ENCODE data around the gene NUDT21. TPM values are rescaled to one million over a fixed set of nuclear protein-coding genes. Genes with fewer than 3 reads are reported as not detected.

NUDT21 gene
- total and polyA plus RNA-seq, 3 experiments from 2014 or later, result 77.2 to 359 (median 334) TPM

DNA sequence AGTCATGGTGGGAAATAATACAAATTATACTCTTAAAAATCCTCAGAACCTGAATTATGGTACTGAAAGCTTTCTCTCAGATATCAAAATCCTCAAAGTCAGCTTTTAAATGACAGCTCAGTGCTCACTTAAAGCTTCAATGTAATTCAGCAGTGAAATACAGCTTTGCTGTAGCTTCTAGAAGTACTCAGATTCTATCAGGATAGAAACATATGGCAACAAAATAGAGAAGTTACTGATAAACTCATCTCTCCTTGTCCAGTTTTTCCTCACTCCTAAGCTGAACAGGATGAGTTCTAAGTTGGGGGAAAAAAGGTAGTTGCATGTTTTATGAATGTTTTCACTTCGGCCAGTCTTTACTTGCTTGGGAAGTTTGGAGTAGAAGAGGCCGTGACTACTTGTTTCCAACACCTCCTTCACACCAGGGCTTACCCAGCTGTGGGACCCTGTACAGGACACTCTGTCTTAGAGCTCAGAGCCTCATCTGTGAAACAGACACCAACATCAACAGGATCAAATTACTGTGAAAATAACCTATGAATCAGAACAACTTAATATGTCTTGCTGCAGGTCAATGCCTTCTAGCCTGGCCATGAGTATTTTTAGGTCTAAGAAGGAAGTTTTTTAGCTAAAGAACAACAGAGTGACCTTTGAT, 30.5 kb upstream of the NUDT21 start:
- CTCF ChIA-PET, result interaction anchor here (1.0 kb wide), 1 partner anchor 235 kb away, joined by 3 read pairs; no protein-coding TSS in a partner anchor
- POLR2A ChIA-PET, result no interaction called here

DNA sequence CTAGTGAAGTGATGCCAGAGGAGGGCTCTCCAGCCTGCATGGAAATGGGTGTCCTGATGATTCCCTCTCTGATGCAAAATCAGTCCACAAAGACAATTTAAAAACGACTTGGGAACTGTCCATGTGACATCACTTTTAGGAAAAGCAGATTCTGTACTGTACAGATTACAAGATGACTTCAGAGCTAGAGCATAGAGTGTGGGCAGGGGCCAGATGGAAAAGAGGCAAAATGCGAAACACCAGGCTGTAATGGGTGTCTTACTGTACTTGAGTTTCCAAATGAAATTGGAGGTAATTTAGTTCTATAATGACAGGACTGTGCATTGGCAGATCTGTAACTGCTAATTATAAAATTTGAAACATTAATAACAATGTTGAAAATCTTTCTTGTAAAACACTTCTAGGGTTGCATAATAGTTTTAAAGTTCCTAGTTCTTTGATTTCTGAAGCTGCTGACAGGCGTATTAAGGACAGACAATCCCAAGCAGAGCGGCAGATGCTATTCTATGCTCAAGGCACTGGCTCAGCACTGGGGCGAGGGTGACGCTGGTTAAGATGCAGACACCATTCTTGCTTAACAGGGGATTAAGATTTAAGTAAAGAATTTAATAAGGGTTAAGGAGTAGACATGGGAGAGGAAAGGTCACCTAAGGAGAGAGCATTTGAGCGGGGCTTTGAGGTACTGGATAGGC, 29.8 kb upstream of the NUDT21 start:
- no peaks in the 10 kb centered on the region for H3K9me3 ChIP-seq (ENCODE audit: low read length)
- no peak overlapping the region for H3K4me3 ChIP-seq (ENCODE audit: low read length)
- H3K36me3 Mint-ChIP-seq, result peaks cover 4 to 84% (median 24%) of the 10 kb centered on the region in 3 donors
- peak overlapping the region in 4 of 8 donors; percentile 5 to 93 (median 38) for H3K27ac Mint-ChIP-seq
- H3K27me3 ChIP-seq (ENCODE audit: insufficient read depth, low read length, poor library complexity, severe bottlenecking), result no peaks in the 10 kb centered on the region
- H3K27ac ChIP-seq (ENCODE audit: low read depth, low read length), result no peak overlapping the region
- POLR2A ChIA-PET, result no interaction called here
- H3K9me3 Mint-ChIP-seq, result no peaks in the 10 kb centered on the region
- CTCF ChIA-PET, result interaction anchor here (1.0 kb wide), 1 partner anchor 236 kb away, joined by 3 read pairs; no protein-coding TSS in a partner anchor
- H3K4me1 ChIP-seq (ENCODE audit: insufficient read depth, low read length), result no peaks in the 10 kb centered on the region
- H3K36me3 ChIP-seq (ENCODE audit: insufficient read depth, low read length), result peaks cover 30% of the 10 kb centered on the region
- H3K4me1 Mint-ChIP-seq, result peaks cover 3 to 8% (median 7%) of the 10 kb centered on the region in 3 donors
- DNase-seq, result no peak
- H3K27me3 Mint-ChIP-seq, result no peaks in the 10 kb centered on the region
- H3K4me3 Mint-ChIP-seq, result no peak overlapping the region

More for the DNA sequence above, 30.5 kb upstream of the NUDT21 start:
- no peak for DNase-seq
- H3K4me1 Mint-ChIP-seq, result peaks cover 3 to 8% (median 7%) of the 10 kb centered on the region in 3 donors
- peak overlapping the region; percentile 12 for H3K27ac ChIP-seq (ENCODE audit: low read depth, low read length)
- H3K4me1 ChIP-seq (ENCODE audit: insufficient read depth, low read length), result no peaks in the 10 kb centered on the region
- no peaks in the 10 kb centered on the region for H3K27me3 Mint-ChIP-seq
- H3K4me3 Mint-ChIP-seq, result no peak overlapping the region
- no peaks in the 10 kb centered on the region for H3K27me3 ChIP-seq (ENCODE audit: insufficient read depth, low read length, poor library complexity, severe bottlenecking)
- H3K36me3 ChIP-seq (ENCODE audit: insufficient read depth, low read length), result peaks cover 29% of the 10 kb centered on the region
- no peak overlapping the region for H3K4me3 ChIP-seq (ENCODE audit: low read length)
- H3K9me3 ChIP-seq (ENCODE audit: low read length), result no peaks in the 10 kb centered on the region
- no peaks in the 10 kb centered on the region for H3K9me3 Mint-ChIP-seq
- peak overlapping the region in 3 of 8 donors; percentile 15 to 93 (median 77) for H3K27ac Mint-ChIP-seq
- H3K36me3 Mint-ChIP-seq, result peaks cover 4 to 81% (median 23%) of the 10 kb centered on the region in 3 donors

DNA sequence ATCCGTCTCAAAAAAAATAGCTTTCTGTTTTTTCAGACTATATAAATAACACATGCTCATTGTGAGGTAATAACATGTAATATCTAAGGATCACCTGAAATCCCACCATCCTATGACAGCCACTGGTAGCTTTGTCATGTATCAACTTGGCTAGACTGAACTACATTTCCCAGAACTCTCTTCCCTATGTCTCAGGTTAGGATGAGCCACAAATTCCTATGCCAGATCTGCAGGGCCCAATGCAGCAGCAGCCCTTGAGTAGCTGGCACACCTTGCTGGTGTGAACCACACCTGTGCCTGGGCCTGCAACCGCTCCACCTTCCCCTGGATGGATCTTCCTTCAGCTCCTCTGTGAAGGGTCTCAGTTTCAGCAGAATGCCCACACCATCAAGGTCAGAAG, 28.3 kb upstream of the NUDT21 start:
- Mint-ChIP-seq H3K4me1 (peaks cover 4 to 8% (median 7%) of the 10 kb centered on the region in 3 donors), H3K27me3 (no peaks in the 10 kb centered on the region), H3K9me3 (no peaks in the 10 kb centered on the region), H3K36me3 (peaks cover 0 to 84% (median 22%) of the 10 kb centered on the region in 3 donors), H3K4me3 (no peak overlapping the region), H3K27ac (peak overlapping the region in 6 of 8 donors; percentile 11 to 77 (median 46))
- DNase-seq, result no peak
- H3K27me3 ChIP-seq (ENCODE audit: insufficient read depth, low read length, poor library complexity, severe bottlenecking), result no peaks in the 10 kb centered on the region
- no peak overlapping the region for H3K27ac ChIP-seq (ENCODE audit: low read depth, low read length)
- CTCF ChIA-PET, result no interaction called here
- peaks cover 39% of the 10 kb centered on the region for H3K36me3 ChIP-seq (ENCODE audit: insufficient read depth, low read length)
- no peak overlapping the region for H3K4me3 ChIP-seq (ENCODE audit: low read length)
- POLR2A ChIA-PET, result no interaction called here
- no peaks in the 10 kb centered on the region for H3K9me3 ChIP-seq (ENCODE audit: low read length)
- H3K4me1 ChIP-seq (ENCODE audit: insufficient read depth, low read length), result no peaks in the 10 kb centered on the region

DNA sequence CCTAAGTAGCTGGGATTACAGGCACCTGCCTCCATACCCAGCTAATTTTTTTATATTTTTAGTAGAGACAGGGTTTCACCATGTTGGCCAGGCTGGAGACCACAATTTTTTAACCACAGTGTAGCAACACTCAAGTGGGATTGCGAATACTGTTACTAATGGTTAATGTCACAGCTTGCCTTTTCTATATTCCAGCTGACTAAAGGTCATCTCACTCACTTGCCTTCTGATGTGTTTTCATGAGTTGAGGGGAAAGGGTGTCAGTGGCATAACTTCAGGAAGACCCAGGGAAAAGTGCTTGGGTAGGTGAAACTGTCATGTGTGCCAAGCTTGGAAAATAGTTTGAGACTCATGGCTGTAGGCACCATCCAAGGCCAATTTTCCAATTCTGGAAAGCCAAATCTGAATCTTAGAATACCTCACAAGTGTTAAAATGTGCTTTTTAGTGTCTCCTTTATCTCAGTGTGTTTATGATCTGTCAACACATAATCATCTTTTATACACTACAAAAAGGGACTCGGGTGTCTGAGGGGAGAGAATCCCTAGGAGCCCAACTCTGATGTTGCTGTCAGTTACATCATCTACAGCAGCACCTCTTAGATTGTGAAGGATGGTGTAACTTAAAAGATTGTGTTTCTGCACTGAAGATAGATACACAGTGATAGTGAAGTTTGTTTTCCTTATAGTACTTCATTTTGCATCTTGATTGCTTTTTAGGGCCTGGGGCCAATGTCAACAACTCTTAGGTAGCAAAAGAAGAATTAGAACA, 27.3 kb upstream of the NUDT21 start:
- Histone ChIP-seq H3K4me3 (ENCODE audit: low read length) (no peak overlapping the region), H3K4me1 (ENCODE audit: insufficient read depth, low read length) (no peaks in the 10 kb centered on the region), H3K36me3 (ENCODE audit: insufficient read depth, low read length) (peaks cover 39% of the 10 kb centered on the region), H3K27me3 (ENCODE audit: insufficient read depth, low read length, poor library complexity, severe bottlenecking) (no peaks in the 10 kb centered on the region), H3K27ac (ENCODE audit: low read depth, low read length) (no peak overlapping the region), H3K9me3 (ENCODE audit: low read length) (no peaks in the 10 kb centered on the region)
- peaks cover 4 to 8% (median 7%) of the 10 kb centered on the region in 3 donors for H3K4me1 Mint-ChIP-seq
- H3K27ac Mint-ChIP-seq, result peak overlapping the region in 1 of 8 donors; percentile 44
- H3K27me3 Mint-ChIP-seq, result no peaks in the 10 kb centered on the region
- ChIA-PET CTCF (no interaction called here), POLR2A (no interaction called here)
- H3K9me3 Mint-ChIP-seq, result no peaks in the 10 kb centered on the region
- no peak overlapping the region for H3K4me3 Mint-ChIP-seq
- no peak for DNase-seq
- peaks cover 0 to 83% (median 22%) of the 10 kb centered on the region in 3 donors for H3K36me3 Mint-ChIP-seq

DNA sequence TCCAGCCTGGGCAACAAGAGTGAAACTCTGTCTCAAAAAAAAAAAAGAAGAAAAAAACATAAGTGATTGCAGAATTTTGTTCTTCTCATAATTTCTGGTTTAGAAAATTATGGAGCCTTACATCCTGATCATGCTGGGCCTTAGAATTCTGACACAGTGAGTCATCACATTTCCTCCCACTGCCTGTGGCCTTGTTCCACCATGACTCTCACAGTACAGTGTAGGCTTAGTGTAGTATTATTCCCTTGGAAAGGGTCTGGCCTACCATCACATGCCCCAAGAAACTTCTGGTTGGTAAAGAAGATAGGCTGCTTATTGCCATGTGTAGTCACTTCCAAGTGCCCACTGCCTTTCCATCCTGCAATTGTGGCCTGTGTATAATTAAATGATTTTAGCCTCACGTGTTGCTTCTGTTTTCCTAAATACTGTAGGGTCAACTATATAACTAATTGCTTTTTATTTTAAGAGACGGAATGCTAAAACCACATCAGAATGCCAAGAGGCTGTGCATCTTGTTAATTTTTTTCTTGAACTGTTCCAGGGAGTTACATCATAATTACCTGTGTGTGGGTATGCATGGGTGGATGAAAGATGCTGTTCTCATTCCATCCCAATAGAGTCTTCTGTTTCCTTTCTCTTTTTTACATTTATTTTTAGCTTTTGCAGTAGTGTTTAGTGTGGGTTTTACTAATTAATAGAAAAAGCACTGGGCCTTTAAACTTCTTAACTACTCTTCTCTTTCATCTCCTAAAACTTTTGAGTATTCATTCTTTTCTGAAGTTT, 26.2 kb upstream of the NUDT21 start:
- POLR2A ChIA-PET, result no interaction called here
- no peaks in the 10 kb centered on the region for H3K27me3 Mint-ChIP-seq
- DNase-seq, result no peak

DNA sequence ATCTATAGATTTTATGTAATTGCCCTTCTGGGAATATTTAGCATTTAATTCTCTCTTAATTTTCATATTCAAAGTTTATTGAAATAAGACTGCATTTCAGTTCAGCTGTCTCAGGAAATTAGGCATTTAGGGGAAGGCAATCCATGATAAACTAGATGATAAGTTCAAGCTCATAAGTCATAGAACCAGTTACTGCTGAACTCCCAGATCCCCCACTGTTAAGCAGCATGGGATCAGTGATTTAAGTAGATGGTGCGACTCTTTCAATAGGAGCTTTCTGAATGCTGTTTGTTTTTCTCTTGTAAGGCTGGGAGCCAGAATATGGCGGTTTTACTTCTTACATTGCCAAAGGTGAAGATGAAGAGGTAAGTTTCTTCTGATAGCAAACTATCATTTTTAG, 24.1 kb upstream of the NUDT21 start:
- Mint-ChIP-seq H3K4me3 (no peak overlapping the region), H3K4me1 (peaks cover 4 to 8% (median 7%) of the 10 kb centered on the region in 3 donors), H3K9me3 (no peaks in the 10 kb centered on the region), H3K27ac (peak overlapping the region in 2 of 8 donors; percentile 10 to 11), H3K27me3 (no peaks in the 10 kb centered on the region), H3K36me3 (peaks cover 6 to 87% (median 19%) of the 10 kb centered on the region in 3 donors)
- Histone ChIP-seq H3K4me1 (ENCODE audit: insufficient read depth, low read length) (no peaks in the 10 kb centered on the region), H3K9me3 (ENCODE audit: low read length) (no peaks in the 10 kb centered on the region), H3K4me3 (ENCODE audit: low read length) (no peak overlapping the region), H3K36me3 (ENCODE audit: insufficient read depth, low read length) (peaks cover 57% of the 10 kb centered on the region), H3K27me3 (ENCODE audit: insufficient read depth, low read length, poor library complexity, severe bottlenecking) (no peaks in the 10 kb centered on the region), H3K27ac (ENCODE audit: low read depth, low read length) (no peak overlapping the region)
- POLR2A ChIA-PET, result interaction anchor here (0.6 kb wide), 1 partner anchor 24 kb away, joined by 3 read pairs; the partner anchor contains the start of genes NUDT21 and OGFOD1
- DNase-seq, result no peak
- CTCF ChIA-PET, result interaction anchor here (1.2 kb wide), 1 partner anchor 25 kb away, joined by 3 read pairs; no protein-coding TSS in a partner anchor

More for the DNA sequence above, 26.2 kb upstream of the NUDT21 start:
- Histone ChIP-seq H3K9me3 (ENCODE audit: low read length) (no peaks in the 10 kb centered on the region), H3K27ac (ENCODE audit: low read depth, low read length) (no peak overlapping the region), H3K4me3 (ENCODE audit: low read length) (no peak overlapping the region), H3K36me3 (ENCODE audit: insufficient read depth, low read length) (peaks cover 43% of the 10 kb centered on the region), H3K4me1 (ENCODE audit: insufficient read depth, low read length) (no peaks in the 10 kb centered on the region), H3K27me3 (ENCODE audit: insufficient read depth, low read length, poor library complexity, severe bottlenecking) (no peaks in the 10 kb centered on the region)
- Mint-ChIP-seq H3K36me3 (peaks cover 0 to 83% (median 20%) of the 10 kb centered on the region in 3 donors), H3K4me3 (no peak overlapping the region), H3K27ac (peak overlapping the region in 5 of 8 donors; percentile 29 to 87 (median 66)), H3K9me3 (no peaks in the 10 kb centered on the region), H3K4me1 (peaks cover 4 to 8% (median 7%) of the 10 kb centered on the region in 3 donors)
- CTCF ChIA-PET, result no interaction called here

DNA sequence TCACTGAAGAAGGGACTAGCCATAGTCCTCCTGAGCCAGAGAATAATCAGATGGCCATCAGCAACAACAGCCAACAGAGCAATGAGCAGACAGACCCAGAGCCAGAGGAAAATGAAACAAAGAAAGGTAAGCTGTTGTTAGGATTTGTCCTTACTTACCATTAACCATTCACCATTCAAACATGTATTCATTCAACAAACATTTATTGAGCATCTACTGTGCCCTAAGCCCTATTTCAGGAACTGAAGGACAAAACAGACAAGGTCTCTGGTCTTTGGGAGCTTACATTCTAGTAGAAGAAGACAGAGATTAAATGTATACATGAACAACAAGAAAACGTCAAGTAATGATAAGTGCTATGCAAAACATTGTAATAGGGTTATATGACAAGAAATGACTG, 19.5 kb upstream of the NUDT21 start:
- CTCF ChIA-PET, result no interaction called here
- no peaks in the 10 kb centered on the region for H3K9me3 ChIP-seq (ENCODE audit: low read length)
- Mint-ChIP-seq H3K27me3 (no peaks in the 10 kb centered on the region), H3K27ac (peak overlapping the region in 5 of 8 donors; percentile 9 to 73 (median 24)), H3K9me3 (no peaks in the 10 kb centered on the region), H3K4me1 (peaks cover 0 to 2% (median 0%) of the 10 kb centered on the region in 3 donors), H3K36me3 (peaks cover 12 to 91% (median 19%) of the 10 kb centered on the region in 3 donors), H3K4me3 (no peak overlapping the region)
- no peak overlapping the region for H3K27ac ChIP-seq (ENCODE audit: low read depth, low read length)
- no peaks in the 10 kb centered on the region for H3K27me3 ChIP-seq (ENCODE audit: insufficient read depth, low read length, poor library complexity, severe bottlenecking)
- H3K4me1 ChIP-seq (ENCODE audit: insufficient read depth, low read length), result no peaks in the 10 kb centered on the region
- H3K36me3 ChIP-seq (ENCODE audit: insufficient read depth, low read length), result peaks cover 76% of the 10 kb centered on the region
- POLR2A ChIA-PET, result no interaction called here
- H3K4me3 ChIP-seq (ENCODE audit: low read length), result no peak overlapping the region
- no peak for DNase-seq

Measured in CD8-positive, alpha-beta memory T cell (primary cell).